Nephron progenitor cell (in vitro differentiated cells): ENCODE data around the gene SGTB.

Source experiments
- DNase-seq: peaks from one replicate; pipeline ENCODE4 v3.0.0; 2021
- H3K27ac Mint-ChIP-seq: 2 replicates; pipeline ENCODE4 v1.8.0; 2021; ENCODE audit warnings: mild to moderate bottlenecking, moderate library complexity, mixed read lengths
- H3K27me3 Mint-ChIP-seq: 2 replicates; pipeline ENCODE4 v1.8.0; 2021; ENCODE audit warnings: mild to moderate bottlenecking, low read depth, mixed read lengths; ENCODE audit not compliant: poor library complexity
- H3K36me3 Mint-ChIP-seq: 2 replicates; pipeline ENCODE4 v1.8.0; 2021; ENCODE audit warnings: low read depth, mixed read lengths
- H3K4me1 Mint-ChIP-seq: 2 replicates; pipeline ENCODE4 v1.8.0; 2021; ENCODE audit warnings: mixed read lengths
- H3K4me3 Mint-ChIP-seq: 2 replicates; pipeline ENCODE4 v1.8.0; 2021; ENCODE audit warnings: mild to moderate bottlenecking, moderate library complexity, mixed read lengths
- H3K9me3 Mint-ChIP-seq: 2 replicates; pipeline ENCODE4 v1.8.0; 2021; ENCODE audit warnings: mild to moderate bottlenecking, moderate library complexity, mixed read lengths
- TF ChIP-seq, protein P1 (sequence below): fragments of 200-600 bp; sonication (generic); IDR thresholded peaks from 2 replicates; pipeline ENCODE4 v1.5.0; 2021; ENCODE audit warnings: antibody characterized with exemption

The SGTB gene

DNA sequence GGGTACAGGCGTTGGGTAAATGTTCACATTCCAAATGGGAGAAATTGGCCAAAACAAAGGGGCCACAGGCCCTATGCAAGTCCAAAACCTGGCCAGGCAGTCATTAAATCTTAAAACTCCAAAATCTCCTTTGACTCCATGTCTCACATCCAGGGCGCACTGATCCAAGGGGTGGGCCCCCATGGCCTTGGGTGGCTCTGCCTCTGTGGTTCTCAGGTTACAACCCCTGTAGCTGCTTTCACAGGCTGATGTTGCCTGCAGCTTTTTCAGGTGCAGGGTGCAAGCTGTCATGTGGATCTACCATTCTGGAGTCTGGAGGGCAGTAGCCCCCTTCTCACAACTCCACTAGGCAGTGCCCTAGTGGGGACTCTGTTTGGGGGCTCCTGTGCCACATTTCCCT is 44.9 kb upstream of the SGTB start:
- TF ChIP-seq, protein P1, sequence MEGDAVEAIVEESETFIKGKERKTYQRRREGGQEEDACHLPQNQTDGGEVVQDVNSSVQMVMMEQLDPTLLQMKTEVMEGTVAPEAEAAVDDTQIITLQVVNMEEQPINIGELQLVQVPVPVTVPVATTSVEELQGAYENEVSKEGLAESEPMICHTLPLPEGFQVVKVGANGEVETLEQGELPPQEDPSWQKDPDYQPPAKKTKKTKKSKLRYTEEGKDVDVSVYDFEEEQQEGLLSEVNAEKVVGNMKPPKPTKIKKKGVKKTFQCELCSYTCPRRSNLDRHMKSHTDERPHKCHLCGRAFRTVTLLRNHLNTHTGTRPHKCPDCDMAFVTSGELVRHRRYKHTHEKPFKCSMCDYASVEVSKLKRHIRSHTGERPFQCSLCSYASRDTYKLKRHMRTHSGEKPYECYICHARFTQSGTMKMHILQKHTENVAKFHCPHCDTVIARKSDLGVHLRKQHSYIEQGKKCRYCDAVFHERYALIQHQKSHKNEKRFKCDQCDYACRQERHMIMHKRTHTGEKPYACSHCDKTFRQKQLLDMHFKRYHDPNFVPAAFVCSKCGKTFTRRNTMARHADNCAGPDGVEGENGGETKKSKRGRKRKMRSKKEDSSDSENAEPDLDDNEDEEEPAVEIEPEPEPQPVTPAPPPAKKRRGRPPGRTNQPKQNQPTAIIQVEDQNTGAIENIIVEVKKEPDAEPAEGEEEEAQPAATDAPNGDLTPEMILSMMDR: no peak
- no peak for DNase-seq
- peaks cover 6% of the 10 kb centered on the region for H3K4me1 Mint-ChIP-seq
- H3K9me3 Mint-ChIP-seq: peaks cover 12% of the 10 kb centered on the region
- no peaks in the 10 kb centered on the region for H3K27me3 Mint-ChIP-seq
- H3K36me3 Mint-ChIP-seq: peaks cover 48% of the 10 kb centered on the region
- H3K27ac Mint-ChIP-seq: peak overlapping the region; percentile 22
- H3K4me3 Mint-ChIP-seq: no peak overlapping the region

- no peak for DNase-seq
- TF ChIP-seq, protein P1: no peak
- Mint-ChIP-seq H3K4me3 (no peak overlapping the region), H3K27me3 (no peaks in the 10 kb centered on the region), H3K9me3 (peaks cover 12% of the 10 kb centered on the region), H3K36me3 (peaks cover 48% of the 10 kb centered on the region), H3K4me1 (peaks cover 6% of the 10 kb centered on the region), H3K27ac (peak overlapping the region; percentile 22)
Measured at GRCh38 chr5:65766175-65766574, 44.3 kb upstream of the SGTB start.

DNA sequence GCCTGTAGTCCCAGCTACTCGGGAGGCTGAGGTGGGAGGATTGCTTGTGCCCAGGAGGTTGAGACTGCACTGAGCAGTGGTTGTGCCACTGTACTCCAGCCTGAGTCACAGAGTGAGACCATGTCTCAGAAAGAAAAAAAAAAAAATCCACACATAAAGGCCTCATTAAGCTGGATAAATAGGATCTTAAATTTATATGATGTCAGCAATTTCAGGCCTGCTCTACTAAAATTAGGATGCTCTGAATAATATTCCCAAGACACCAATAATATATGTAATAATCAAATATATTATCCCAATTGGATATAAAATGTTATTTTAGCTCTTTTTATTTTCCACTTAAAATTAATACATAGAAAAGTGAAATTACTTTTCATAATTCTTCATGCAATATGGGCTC is 43.7 kb upstream of the SGTB start:
- TF ChIP-seq, protein P1: no peak
- Mint-ChIP-seq H3K27ac (no peak overlapping the region), H3K4me1 (peaks cover 6% of the 10 kb centered on the region), H3K36me3 (peaks cover 53% of the 10 kb centered on the region), H3K9me3 (peaks cover 12% of the 10 kb centered on the region), H3K4me3 (no peak overlapping the region), H3K27me3 (no peaks in the 10 kb centered on the region)
- no peak for DNase-seq

DNA sequence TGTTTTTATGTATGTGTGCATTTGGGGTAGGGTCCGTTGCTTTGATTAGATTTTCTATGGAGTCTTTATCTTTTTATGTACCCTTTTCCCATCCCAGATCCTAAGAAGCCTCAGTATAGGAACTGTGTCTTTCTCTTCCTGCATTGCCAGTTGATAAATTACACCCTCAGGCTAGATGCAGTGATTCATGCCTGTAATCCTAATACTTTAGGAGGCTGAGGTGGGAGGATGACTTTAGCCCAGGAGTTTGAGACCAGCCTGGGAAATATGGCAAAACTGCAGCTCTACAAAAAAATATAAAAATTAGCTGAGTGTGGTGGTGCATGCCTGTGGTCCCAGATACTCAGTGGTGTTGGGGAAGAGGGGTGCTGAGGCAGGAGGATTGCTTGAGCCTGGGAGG is 40.3 kb upstream of the SGTB start:
- H3K4me3 Mint-ChIP-seq: no peak overlapping the region
- H3K9me3 Mint-ChIP-seq: peaks cover 8% of the 10 kb centered on the region
- no peak overlapping the region for H3K27ac Mint-ChIP-seq
- H3K36me3 Mint-ChIP-seq: peaks cover 53% of the 10 kb centered on the region
- H3K4me1 Mint-ChIP-seq: peaks cover 6% of the 10 kb centered on the region
- no peaks in the 10 kb centered on the region for H3K27me3 Mint-ChIP-seq
- no peak for DNase-seq
- TF ChIP-seq, protein P1: no peak

DNA sequence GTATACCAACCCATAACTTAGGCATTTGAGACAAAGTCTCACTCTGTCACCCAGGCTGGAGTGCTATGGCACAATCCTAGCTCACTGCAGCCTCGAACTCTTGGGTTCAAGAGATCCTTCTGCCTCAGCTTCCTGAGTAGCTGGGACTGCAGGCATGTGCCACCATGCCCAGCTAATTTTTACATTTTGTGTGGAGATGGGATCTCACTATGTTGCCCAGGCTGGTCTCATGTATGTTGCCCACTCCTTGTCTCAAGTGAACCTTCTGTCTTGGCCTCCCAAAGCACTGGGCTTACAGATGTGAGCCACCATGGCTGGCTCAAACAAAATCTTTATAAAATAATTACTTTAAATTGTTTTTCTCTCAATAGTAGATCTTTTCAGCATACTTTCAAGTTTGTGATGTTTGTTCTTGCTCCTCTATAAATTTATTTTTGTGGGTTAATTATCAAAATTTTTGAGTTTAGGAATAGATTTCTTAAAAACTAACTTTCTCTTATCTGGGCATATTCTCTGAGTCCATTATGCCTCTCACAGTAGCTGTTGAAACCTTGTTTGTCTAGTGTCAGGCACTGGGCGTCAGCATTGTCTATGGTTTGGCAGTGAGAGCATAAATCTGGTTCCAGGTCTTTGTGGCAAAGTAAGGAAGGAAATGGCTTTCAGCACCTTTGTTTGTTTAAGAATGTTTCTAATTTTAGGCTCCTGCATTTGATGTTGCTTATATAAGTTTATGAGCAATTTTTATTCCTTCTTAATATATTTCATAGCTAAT is 38.8 kb upstream of the SGTB start:
- no peaks in the 10 kb centered on the region for H3K4me1 Mint-ChIP-seq
- TF ChIP-seq, protein P1: no peak
- no peak for DNase-seq
- H3K27me3 Mint-ChIP-seq: no peaks in the 10 kb centered on the region
- no peak overlapping the region for H3K27ac Mint-ChIP-seq
- no peaks in the 10 kb centered on the region for H3K9me3 Mint-ChIP-seq
- no peak overlapping the region for H3K4me3 Mint-ChIP-seq
- peaks cover 37% of the 10 kb centered on the region for H3K36me3 Mint-ChIP-seq

GRCh38 chr5:65758546-65759144 is 36.7 kb upstream of the SGTB start:
- Mint-ChIP-seq H3K4me3 (no peak overlapping the region), H3K27ac (no peak overlapping the region), H3K4me1 (no peaks in the 10 kb centered on the region), H3K36me3 (peaks cover 26% of the 10 kb centered on the region), H3K27me3 (no peaks in the 10 kb centered on the region), H3K9me3 (no peaks in the 10 kb centered on the region)
- TF ChIP-seq, protein P1: no peak
- DNase-seq: no peak
